Thoracic aorta (tissue), 2 donors: ENCODE measurements around the gene DYNAP. TPM values are rescaled to one million over a fixed set of nuclear protein-coding genes. Genes with fewer than 3 reads are reported as not detected.

Experiments
- ATAC-seq: fragments of 150-250 bp; one replicate; pipeline ENCODE4 v1.8.0; 2017; ENCODE audit warnings: low read depth; ENCODE audit not compliant: insufficient number of reproducible peaks, low FRiP score
- DNase-seq: peaks from one replicate; pipeline ENCODE4 v3.0.0-alpha.2; 2020; ENCODE audit warnings: low spot score
- H3K27ac ChIP-seq, 2 donors: fragments of 200-600 bp; sonication (generic); 1 replicate in 1 of 2; 2 replicates in 1 of 2; pipeline ENCODE4 v1.5.1; 2016; ENCODE audit warnings: mild to moderate bottlenecking in 2 of 2, moderate library complexity in 2 of 2
- H3K27me3 ChIP-seq: fragments of 200-600 bp; sonication (generic); replicated peaks from 2 replicates; pipeline ENCODE4 v1.6.0; 2016; ENCODE audit warnings: mild to moderate bottlenecking; ENCODE audit not compliant: insufficient read depth
- H3K36me3 ChIP-seq: fragments of 200-600 bp; sonication (generic); one replicate; pipeline ENCODE4 v1.5.1; 2016
- H3K4me1 ChIP-seq, 2 donors: fragments of 200-600 bp; sonication (generic); 1 replicate in 1 of 2; 2 replicates in 1 of 2; pipeline versions ENCODE4 v1.5.1 to v1.6.0; 2016; ENCODE audit warnings: low read depth in 2 of 2, mild to moderate bottlenecking in 1 of 2; ENCODE audit not compliant: control insufficient read depth in 1 of 2
- H3K4me3 ChIP-seq: fragments of 200-600 bp; sonication (generic); 2 replicates; pipeline ENCODE4 v1.5.1; 2016; ENCODE audit warnings: mild to moderate bottlenecking
- H3K9me3 ChIP-seq: fragments of 200-600 bp; sonication (generic); 2 replicates; pipeline ENCODE4 v1.5.1; 2016
- total RNA-seq, 2 donors: library from RNA; depleted of rRNA; stranded (reverse); fragments of >200 nt; gene quantifications; one replicate each; pipeline versions ENCODE4 v1.1.0 to v1.2.3, GENCODE V29; 2016
- TF ChIP-seq, protein P1 (sequence below): fragments of 200-600 bp; sonication (generic); IDR thresholded peaks from one replicate; pipeline ENCODE4 v1.5.1; 2019; ENCODE audit warnings: antibody characterized with exemption

DYNAP gene
- total RNA-seq, 2 donors from 2014 or later, result not detected

DNA sequence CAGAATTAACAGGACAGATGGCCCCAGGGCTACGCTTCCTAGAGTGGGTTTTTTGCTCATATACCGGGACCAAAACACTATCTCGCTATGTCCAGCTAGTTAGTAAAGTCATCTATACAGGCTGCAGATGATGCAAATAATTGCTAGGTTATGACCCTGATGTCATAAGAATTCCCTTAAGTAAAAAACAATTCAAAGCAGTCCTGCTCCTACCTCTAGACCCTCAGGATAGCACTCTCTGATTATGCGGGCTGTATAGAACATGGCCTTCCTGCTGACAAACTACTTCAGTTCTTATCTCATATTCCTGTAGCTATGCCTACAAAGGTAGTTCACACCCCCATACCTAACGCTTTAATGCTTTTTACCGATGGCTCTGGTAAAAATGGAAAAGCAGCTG is 13.2 kb downstream of the DYNAP start:
- no peak for ATAC-seq
- no peaks in the 10 kb centered on the region for H3K36me3 ChIP-seq
- no peak for DNase-seq
- H3K27ac ChIP-seq, result no peak overlapping the region
- TF ChIP-seq, protein P1, sequence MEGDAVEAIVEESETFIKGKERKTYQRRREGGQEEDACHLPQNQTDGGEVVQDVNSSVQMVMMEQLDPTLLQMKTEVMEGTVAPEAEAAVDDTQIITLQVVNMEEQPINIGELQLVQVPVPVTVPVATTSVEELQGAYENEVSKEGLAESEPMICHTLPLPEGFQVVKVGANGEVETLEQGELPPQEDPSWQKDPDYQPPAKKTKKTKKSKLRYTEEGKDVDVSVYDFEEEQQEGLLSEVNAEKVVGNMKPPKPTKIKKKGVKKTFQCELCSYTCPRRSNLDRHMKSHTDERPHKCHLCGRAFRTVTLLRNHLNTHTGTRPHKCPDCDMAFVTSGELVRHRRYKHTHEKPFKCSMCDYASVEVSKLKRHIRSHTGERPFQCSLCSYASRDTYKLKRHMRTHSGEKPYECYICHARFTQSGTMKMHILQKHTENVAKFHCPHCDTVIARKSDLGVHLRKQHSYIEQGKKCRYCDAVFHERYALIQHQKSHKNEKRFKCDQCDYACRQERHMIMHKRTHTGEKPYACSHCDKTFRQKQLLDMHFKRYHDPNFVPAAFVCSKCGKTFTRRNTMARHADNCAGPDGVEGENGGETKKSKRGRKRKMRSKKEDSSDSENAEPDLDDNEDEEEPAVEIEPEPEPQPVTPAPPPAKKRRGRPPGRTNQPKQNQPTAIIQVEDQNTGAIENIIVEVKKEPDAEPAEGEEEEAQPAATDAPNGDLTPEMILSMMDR, result no peak
- no peaks in the 10 kb centered on the region for H3K9me3 ChIP-seq
- no peaks in the 10 kb centered on the region for H3K27me3 ChIP-seq
- H3K4me3 ChIP-seq, result no peak overlapping the region
- no peaks in the 10 kb centered on the region for H3K4me1 ChIP-seq

DNA sequence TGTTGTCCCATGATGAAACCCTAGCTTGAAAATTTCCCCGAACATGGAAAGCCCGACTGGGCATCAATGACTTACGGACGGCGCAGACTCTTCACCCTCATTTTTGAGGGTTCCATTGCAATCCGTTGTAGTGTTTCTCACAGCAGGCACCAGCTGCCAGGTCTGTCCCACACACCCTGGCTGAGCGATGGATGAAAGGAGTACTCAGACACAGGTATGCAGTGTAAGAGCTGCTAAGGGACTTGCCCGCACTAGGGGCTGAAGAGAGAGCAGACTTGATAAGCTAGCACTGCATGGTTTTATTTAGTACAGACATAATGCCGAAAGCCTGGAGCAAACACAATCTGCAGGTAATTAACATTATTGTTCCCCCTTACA is 15.8 kb downstream of the DYNAP start:
- H3K36me3 ChIP-seq, result no peaks in the 10 kb centered on the region
- H3K27ac ChIP-seq, result no peak overlapping the region
- no peak overlapping the region for H3K4me3 ChIP-seq
- ATAC-seq (no peak), DNase-seq (no peak)
- no peaks in the 10 kb centered on the region for H3K4me1 ChIP-seq
- H3K27me3 ChIP-seq, result no peaks in the 10 kb centered on the region
- H3K9me3 ChIP-seq, result no peaks in the 10 kb centered on the region
- TF ChIP-seq, protein P1, result no peak

DNA sequence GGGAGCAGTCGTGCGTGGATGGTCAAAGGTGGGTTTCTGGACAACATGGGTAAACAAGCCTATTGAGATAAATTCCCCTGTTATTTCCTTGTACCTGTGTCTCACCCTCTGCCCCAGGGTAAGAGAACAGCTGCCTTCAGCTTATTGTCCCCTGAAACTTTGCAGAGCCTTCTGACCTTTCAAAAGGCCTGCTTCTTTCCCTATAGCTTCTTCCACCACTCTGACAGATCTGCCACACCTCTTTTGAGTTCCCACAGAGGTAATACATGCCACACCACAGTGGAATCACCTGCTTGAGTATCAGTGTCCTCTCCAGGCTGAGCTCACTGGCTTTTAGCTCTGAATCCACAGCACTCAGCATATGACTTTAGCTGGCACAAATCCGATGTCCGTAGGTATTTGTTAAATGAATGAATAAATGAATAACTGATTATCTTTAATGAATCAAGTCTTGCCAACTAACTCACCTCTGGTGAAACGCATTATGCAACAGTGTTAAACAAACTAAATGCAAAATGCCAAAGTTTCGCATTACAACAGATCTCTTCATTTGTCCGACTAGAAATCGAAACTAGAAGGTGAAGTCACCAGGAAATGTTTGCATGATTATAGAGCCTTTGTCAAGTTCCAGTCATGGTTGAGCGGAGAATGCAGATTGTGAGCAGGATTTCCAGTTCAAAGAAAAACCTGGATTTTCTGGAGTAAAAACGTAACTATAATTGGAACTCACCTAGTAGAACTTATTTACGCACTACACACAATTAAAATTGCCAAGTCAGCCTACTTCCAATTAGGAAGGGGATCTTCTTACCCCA is 16.4 kb downstream of the DYNAP start:
- Histone ChIP-seq H3K36me3 (no peaks in the 10 kb centered on the region), H3K4me1 (no peaks in the 10 kb centered on the region), H3K27me3 (no peaks in the 10 kb centered on the region), H3K9me3 (no peaks in the 10 kb centered on the region), H3K4me3 (no peak overlapping the region), H3K27ac (no peak overlapping the region)
- DNase-seq, result no peak
- TF ChIP-seq, protein P1, result no peak
- ATAC-seq, result no peak

DNA sequence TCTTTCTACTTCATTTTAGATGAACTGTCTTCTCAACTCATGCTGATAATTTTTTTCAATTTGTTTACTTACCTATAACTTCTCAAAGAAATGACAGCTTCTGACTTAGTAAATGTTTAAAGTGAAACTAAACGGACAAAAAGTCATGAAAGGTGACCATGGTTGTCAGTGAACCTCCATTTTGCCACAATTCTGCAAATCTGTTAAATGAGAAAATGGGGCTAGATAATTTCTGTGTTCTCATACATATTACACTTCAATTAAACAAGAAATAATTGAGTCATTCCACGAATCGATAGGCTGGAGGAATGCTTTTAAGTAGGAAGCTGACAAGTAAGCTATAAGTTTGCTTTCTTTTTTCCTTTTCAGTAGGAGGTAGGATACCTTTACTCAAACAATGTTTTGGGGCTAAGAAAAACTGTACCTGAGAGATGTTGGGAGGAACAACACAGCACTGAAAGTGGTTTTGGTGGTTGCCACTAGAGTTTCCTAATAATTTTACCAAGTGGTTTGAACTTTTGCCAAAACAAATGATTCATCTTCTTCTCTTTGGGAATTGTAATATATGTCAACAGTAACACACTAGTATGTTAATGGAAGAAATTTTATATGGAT is 17.1 kb downstream of the DYNAP start:
- no peak overlapping the region for H3K27ac ChIP-seq
- TF ChIP-seq, protein P1, result no peak
- no peaks in the 10 kb centered on the region for H3K4me1 ChIP-seq
- ATAC-seq (no peak), DNase-seq (no peak)
- no peaks in the 10 kb centered on the region for H3K27me3 ChIP-seq
- H3K9me3 ChIP-seq, result no peaks in the 10 kb centered on the region
- no peak overlapping the region for H3K4me3 ChIP-seq
- no peaks in the 10 kb centered on the region for H3K36me3 ChIP-seq

DNA sequence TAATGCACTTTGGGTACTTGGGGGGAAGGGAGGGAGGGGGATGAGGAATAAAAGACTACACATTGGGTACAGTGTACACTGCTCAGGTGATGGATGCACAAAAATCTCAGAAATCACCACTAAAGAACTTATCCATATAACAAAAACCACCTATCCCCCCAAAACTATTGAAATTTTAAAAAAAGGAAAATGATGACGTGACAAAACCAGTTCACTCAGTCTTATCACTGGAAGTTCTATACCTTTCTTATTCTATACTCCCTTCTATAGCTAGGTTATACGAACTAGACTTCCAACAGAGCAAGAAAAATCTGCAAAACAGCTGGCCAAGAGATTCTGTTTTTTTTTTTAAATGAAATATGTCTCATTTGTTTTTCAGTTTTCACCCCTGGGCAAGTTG is 20.8 kb downstream of the DYNAP start:
- H3K27ac ChIP-seq, result no peak overlapping the region
- H3K4me1 ChIP-seq, result no peaks in the 10 kb centered on the region
- H3K27me3 ChIP-seq, result no peaks in the 10 kb centered on the region
- H3K36me3 ChIP-seq, result no peaks in the 10 kb centered on the region
- no peak overlapping the region for H3K4me3 ChIP-seq
- TF ChIP-seq, protein P1, result no peak
- H3K9me3 ChIP-seq, result no peaks in the 10 kb centered on the region
- ATAC-seq, result no peak
- no peak for DNase-seq
